Hepatocyte (in vitro differentiated cells): Measurements from ENCODE around the gene RNF175. TPM values are rescaled to one million over a fixed set of nuclear protein-coding genes. Genes with fewer than 3 reads are reported as not detected.

ENCODE experiments used
- DNase-seq: peaks from one replicate; pipeline ENCODE4 v3.0.0-alpha.2; 2016; ENCODE audit warnings: low spot score
- H2AFZ ChIP-seq: fragments of 200-600 bp; sonication (generic); 2 replicates; pipeline ENCODE4 v1.6.0; 2016; ENCODE audit warnings: antibody characterized with exemption, mild to moderate bottlenecking
- H3K27ac ChIP-seq: fragments of 200-600 bp; sonication (generic); 2 replicates; pipeline ENCODE4 v1.5.1; 2016; ENCODE audit warnings: mild to moderate bottlenecking
- H3K27me3 ChIP-seq: fragments of 200-600 bp; sonication (generic); 2 replicates; pipeline ENCODE4 v1.6.1; 2016
- H3K36me3 ChIP-seq: fragments of 200-600 bp; sonication (generic); replicated peaks from 2 replicates; pipeline ENCODE4 v1.5.1; 2016; ENCODE audit warnings: low read depth; ENCODE audit not compliant: insufficient read depth
- H3K4me1 ChIP-seq: fragments of 200-600 bp; sonication (generic); 2 replicates; pipeline ENCODE4 v1.5.1; 2016; ENCODE audit warnings: mild to moderate bottlenecking, moderate library complexity; ENCODE audit not compliant: insufficient read depth
- H3K4me2 ChIP-seq: fragments of 200-600 bp; sonication (generic); 2 replicates; pipeline ENCODE4 v1.6.0; 2016
- H3K4me3 ChIP-seq: fragments of 200-600 bp; sonication (generic); 2 replicates; pipeline ENCODE4 v1.5.1; 2016; ENCODE audit warnings: mild to moderate bottlenecking
- H3K79me2 ChIP-seq: fragments of 200-600 bp; sonication (generic); 2 replicates; pipeline ENCODE4 v1.6.0; 2017; ENCODE audit warnings: mild to moderate bottlenecking
- H3K9me2 ChIP-seq: fragments of 200-600 bp; sonication (generic); replicated peaks from 2 replicates; pipeline ENCODE4 v1.6.0; 2017; ENCODE audit warnings: mild to moderate bottlenecking; ENCODE audit not compliant: insufficient read depth
- H3K9me3 ChIP-seq: fragments of 200-600 bp; sonication (generic); 2 replicates; pipeline ENCODE4 v1.5.1; 2016; ENCODE audit warnings: low read depth, mild to moderate bottlenecking
- H4K20me1 ChIP-seq: fragments of 200-600 bp; sonication (generic); 2 replicates; pipeline ENCODE4 v1.6.0; 2016; ENCODE audit warnings: mild to moderate bottlenecking; ENCODE audit not compliant: insufficient read depth, poor library complexity, severe bottlenecking
- CTCF ChIP-seq: fragments of 200-600 bp; sonication (generic); IDR thresholded peaks from 2 replicates; pipeline ENCODE4 v1.5.1; 2016; ENCODE audit warnings: antibody characterized with exemption, mild to moderate bottlenecking; ENCODE audit not compliant: poor library complexity
- EZH2 ChIP-seq: fragments of 200-600 bp; sonication (generic); IDR thresholded peaks from 2 replicates; pipeline ENCODE4 v1.6.1; 2016; ENCODE audit warnings: antibody characterized with exemption, mild to moderate bottlenecking, borderline replicate concordance
- EZH2phosphoT487 ChIP-seq: fragments of 200-600 bp; sonication (generic); IDR thresholded peaks from one replicate; pipeline ENCODE4 v1.6.1; 2018; ENCODE audit warnings: antibody characterized with exemption, mild to moderate bottlenecking, low read depth, moderate library complexity; ENCODE audit not compliant: unreplicated experiment, severe bottlenecking
- WGBS: methylation state at CpG from one replicate; pipeline ENCODE4 v1.1.6; 2016; ENCODE audit warnings: low lambda C conversion rate; ENCODE audit errors: missing lambda C conversion rate; 5-methylcytosine and 5-hydroxymethylcytosine counted together
- polyA plus RNA-seq: library from polyadenylated mRNA; unstranded; fragments of >200 nt; fragmentation: Nextera tagmentation; extraction: Ambion mirVana; gene quantifications from 2 replicates; pipeline ENCODE4 v1.2.1, GENCODE V29; 2016
- total RNA-seq: library from RNA; depleted of rRNA; stranded (reverse); fragments of >200 nt; gene quantifications from 2 replicates; pipeline ENCODE4 v1.2.3, GENCODE V29; 2014

The RNF175 gene
- total and polyA plus RNA-seq, 2 experiments from 2014 or later: 2.1 to 2.8 TPM

DNA sequence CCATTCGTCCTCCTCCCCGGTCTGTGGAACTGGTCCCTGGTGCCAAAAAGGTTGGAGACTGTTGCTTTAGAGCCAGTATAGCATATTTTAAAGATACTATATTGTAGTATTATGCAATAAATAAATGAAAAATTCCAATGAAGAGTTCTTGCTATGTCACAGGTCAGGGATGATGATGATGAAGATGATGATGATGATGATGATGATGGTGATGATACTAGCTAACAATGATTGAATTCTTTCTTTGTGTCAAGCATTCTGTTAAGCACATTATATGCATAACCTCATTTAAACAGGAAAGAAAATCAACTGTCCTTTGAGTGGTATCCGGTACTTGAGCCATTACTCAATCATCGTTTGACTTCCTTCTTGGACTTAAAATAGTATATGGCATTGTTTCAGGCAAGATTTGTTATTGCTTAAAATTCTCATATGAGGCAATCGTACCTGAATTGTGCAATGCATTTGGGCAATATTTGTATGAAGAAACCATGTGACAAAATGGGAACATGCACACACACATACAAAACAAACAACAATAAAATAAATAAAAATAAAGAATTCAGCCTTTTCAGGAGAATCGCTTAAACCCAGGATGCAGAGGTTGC lies 98.5 kb downstream of the RNF175 start:
- peaks cover 7% of the 10 kb centered on the region for H3K4me1 ChIP-seq
- H3K27me3 ChIP-seq: no peaks in the 10 kb centered on the region
- no peak overlapping the region for H3K4me3 ChIP-seq
- H3K79me2 ChIP-seq: no peaks in the 10 kb centered on the region
- H3K27ac ChIP-seq: no peak overlapping the region
- TF ChIP-seq EZH2phosphoT487: no peak
- no peak for TF ChIP-seq CTCF
- no peak for TF ChIP-seq EZH2
- H3K4me2 ChIP-seq: no peak overlapping the region
- 81% methylated on average over 6 of the region's 6 CpGs for WGBS
- no peaks in the 10 kb centered on the region for H3K9me3 ChIP-seq
- H2AFZ ChIP-seq: no peak overlapping the region
- no peak for DNase-seq
- H4K20me1 ChIP-seq: no peaks in the 10 kb centered on the region
- H3K9me2 ChIP-seq: no peaks in the 10 kb centered on the region
- no peaks in the 10 kb centered on the region for H3K36me3 ChIP-seq

Other genes starting within 250 kb of the RNF175 start
- gene TLR2, start 75.7 kb downstream of the RNF175 start, total RNA-seq: 6.6 and 10.6 TPM in 2 replicates
- gene TLR2, start 75.7 kb downstream of the RNF175 start, polyA plus RNA-seq: 1.7 and 1.8 TPM in 2 replicates
- gene SFRP2, start 29.1 kb upstream of the RNF175 start, total RNA-seq: 8.0 and 15.0 TPM in 2 replicates
- gene SFRP2, start 29.1 kb upstream of the RNF175 start, polyA plus RNA-seq: 42.8 and 50.0 TPM in 2 replicates